GM19193 (cell line): ENCODE results near the gene PHLPP1.

Experiments used
- POLR2A ChIP-seq: IDR thresholded peaks from 4 replicates; pipeline ENCODE4 v1.6.1; 2011; ENCODE audit not compliant: insufficient read depth, insufficient read length; ENCODE audit errors: extremely low read depth

The PHLPP1 gene

GRCh38 chr18:62714671-62715435, 488 bp upstream of the PHLPP1 start:
- peak; percentile 34 for TF ChIP-seq POLR2A

- TF ChIP-seq POLR2A: no peak
These were observed 646 bp downstream of the PHLPP1 start for GRCh38 chr18:62715759-62716615.

GRCh38 chr18:62716619-62717168, 1.4 kb downstream of the PHLPP1 start:
- no peak for TF ChIP-seq POLR2A

- no peak for TF ChIP-seq POLR2A
These were observed 2.0 kb downstream of the PHLPP1 start for GRCh38 chr18:62717169-62717924.

- TF ChIP-seq POLR2A: no peak
These were observed 2.8 kb downstream of the PHLPP1 start for GRCh38 chr18:62717925-62718800.

- TF ChIP-seq POLR2A: no peak
These were observed 4.7 kb downstream of the PHLPP1 start for GRCh38 chr18:62720048-62720447.

GRCh38 chr18:62720766-62721613, 5.6 kb downstream of the PHLPP1 start:
- no peak for TF ChIP-seq POLR2A

GRCh38 chr18:62721839-62722795, 6.8 kb downstream of the PHLPP1 start:
- TF ChIP-seq POLR2A: no peak

GRCh38 chr18:62723666-62724281, 8.4 kb downstream of the PHLPP1 start:
- TF ChIP-seq POLR2A: no peak

GRCh38 chr18:62725896-62726295, 10.6 kb downstream of the PHLPP1 start:
- TF ChIP-seq POLR2A: no peak

- no peak for TF ChIP-seq POLR2A
These were observed 12.9 kb downstream of the PHLPP1 start for GRCh38 chr18:62728254-62728653.
